GM12801 (cell line): Measurements from ENCODE around the gene IKZF1.

Source experiments
- TF ChIP-seq, protein P1 (sequence below): IDR thresholded peaks from one replicate; pipeline ENCODE4 v1.5.1; 2011; ENCODE audit warnings: control low read depth; ENCODE audit not compliant: insufficient read length; ENCODE audit errors: extremely low read depth

Gene IKZF1

GRCh38 chr7:50317697-50318669 is 13.5 kb downstream of the IKZF1 start:
- TF ChIP-seq, protein P1, sequence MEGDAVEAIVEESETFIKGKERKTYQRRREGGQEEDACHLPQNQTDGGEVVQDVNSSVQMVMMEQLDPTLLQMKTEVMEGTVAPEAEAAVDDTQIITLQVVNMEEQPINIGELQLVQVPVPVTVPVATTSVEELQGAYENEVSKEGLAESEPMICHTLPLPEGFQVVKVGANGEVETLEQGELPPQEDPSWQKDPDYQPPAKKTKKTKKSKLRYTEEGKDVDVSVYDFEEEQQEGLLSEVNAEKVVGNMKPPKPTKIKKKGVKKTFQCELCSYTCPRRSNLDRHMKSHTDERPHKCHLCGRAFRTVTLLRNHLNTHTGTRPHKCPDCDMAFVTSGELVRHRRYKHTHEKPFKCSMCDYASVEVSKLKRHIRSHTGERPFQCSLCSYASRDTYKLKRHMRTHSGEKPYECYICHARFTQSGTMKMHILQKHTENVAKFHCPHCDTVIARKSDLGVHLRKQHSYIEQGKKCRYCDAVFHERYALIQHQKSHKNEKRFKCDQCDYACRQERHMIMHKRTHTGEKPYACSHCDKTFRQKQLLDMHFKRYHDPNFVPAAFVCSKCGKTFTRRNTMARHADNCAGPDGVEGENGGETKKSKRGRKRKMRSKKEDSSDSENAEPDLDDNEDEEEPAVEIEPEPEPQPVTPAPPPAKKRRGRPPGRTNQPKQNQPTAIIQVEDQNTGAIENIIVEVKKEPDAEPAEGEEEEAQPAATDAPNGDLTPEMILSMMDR: no peak

DNA sequence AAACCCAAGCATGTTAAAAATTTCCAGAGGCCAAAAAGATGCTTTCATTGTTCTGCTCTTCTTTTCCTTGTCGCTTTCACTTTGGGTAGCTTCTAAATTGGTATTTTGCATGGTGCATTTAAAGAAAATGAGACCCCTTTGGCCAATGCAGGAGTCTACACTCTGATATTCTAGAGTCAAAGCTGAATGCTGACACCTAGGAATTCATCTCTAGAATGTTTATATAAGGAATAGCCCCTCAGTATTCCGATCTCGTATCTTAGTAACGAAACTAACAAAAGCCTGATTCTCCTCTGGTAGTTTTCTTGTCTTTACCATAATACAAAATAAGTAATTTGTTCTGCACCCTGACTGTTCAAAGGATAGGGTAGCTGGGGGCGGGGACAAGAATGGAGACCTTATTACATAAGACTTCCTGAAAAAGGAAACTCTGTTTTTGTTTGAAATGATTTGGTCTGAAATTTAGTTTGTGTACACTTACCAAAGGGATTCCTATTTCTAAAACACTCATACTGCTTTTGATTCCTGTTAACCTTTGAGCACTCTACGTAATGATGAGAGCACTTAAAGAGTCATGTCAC is 17.1 kb downstream of the IKZF1 start:
- TF ChIP-seq, protein P1: no peak

GRCh38 chr7:50324113-50324512 is 19.6 kb downstream of the IKZF1 start:
- TF ChIP-seq, protein P1: no peak

- TF ChIP-seq, protein P1: no peak
These were observed 22.9 kb downstream of the IKZF1 start for GRCh38 chr7:50327443-50327842.

DNA sequence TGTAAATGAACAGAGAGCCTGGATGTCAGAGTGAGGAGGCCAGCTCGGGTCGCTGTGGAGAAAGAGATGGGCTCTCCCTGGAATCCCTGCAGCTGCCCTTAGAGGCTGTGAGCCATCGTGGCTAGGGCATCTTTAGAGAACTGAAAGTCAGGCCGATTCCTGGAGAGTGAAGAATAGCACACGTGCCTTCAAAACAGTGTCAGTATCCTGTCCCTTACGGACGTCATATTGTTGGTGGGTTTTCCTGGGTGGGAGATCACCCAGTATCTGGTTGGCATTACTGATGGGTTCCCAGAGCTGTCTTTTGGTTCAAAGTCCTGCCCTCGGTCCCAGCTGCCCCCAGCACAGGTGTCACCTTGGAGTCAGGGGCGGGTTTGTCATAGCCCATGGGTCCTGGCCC is 25.3 kb downstream of the IKZF1 start:
- TF ChIP-seq, protein P1: no peak

- TF ChIP-seq, protein P1: no peak
These were observed 25.7 kb downstream of the IKZF1 start for GRCh38 chr7:50330254-50330653.

- TF ChIP-seq, protein P1: no peak
These were observed 26.2 kb downstream of the IKZF1 start for GRCh38 chr7:50330696-50331095.
